IMR-90 (cell line): ENCODE data around the gene LRIG1. TPM values are rescaled to one million over a fixed set of nuclear protein-coding genes. Genes with fewer than 3 reads are reported as not detected.
A peak's percentile ranks its signal among the peaks of the same experiment; 100 is the strongest.

ENCODE experiments used
- ATAC-seq: fragments of 200-7000 bp; cut with Tn5 transposase; 2 replicates; pipeline ENCODE4 v1.9.1; 2020; ENCODE audit warnings: low read depth, mild to moderate bottlenecking, moderate library complexity
- BruUV-seq: library from RNA; stranded (reverse); fragments of 400-500 nt; replicated peaks from 2 replicates; lab custom pipeline; 2021; lab: Mats Ljungman, UMichigan
- CTCF ChIA-PET: fragments of 300-600 bp; formaldehyde crosslinking; extraction: SDS; loops from one replicate; lab custom pipeline; 2021; ENCODE audit warnings: antibody characterized with exemption; lab: Yijun Ruan, JAX
- POLR2A ChIA-PET: fragments of 300-600 bp; sonication (Branson Sonifier 250); formaldehyde crosslinking; loops from one replicate; lab custom pipeline; 2022; ENCODE audit warnings: antibody characterized with exemption; ENCODE audit not compliant: unreplicated experiment; lab: Charles Lee
- DNase-seq: peaks from one replicate; pipeline ENCODE4 v3.0.0; 2013
- H2AFZ ChIP-seq: replicated peaks from 2 replicates; pipeline ENCODE3; 2013; ENCODE audit warnings: low read length, mild to moderate bottlenecking; ENCODE audit not compliant: poor library complexity
- H2AK5ac ChIP-seq: 2 replicates; pipeline ENCODE4 v1.6.1; 2013; ENCODE audit warnings: low read depth, low read length, inconsistent platforms
- H2AK9ac ChIP-seq: replicated peaks from 2 replicates; pipeline ENCODE3; 2013; ENCODE audit warnings: mild to moderate bottlenecking, low read depth, low read length, moderate library complexity; ENCODE audit not compliant: poor library complexity
- H2BK120ac ChIP-seq: 2 replicates; pipeline ENCODE4 v1.6.1; 2013; ENCODE audit warnings: low read depth, low read length, inconsistent platforms
- H2BK15ac ChIP-seq: 3 replicates; pipeline ENCODE4 v1.6.1; 2013; ENCODE audit warnings: low read depth, low read length, inconsistent platforms
- H2BK20ac ChIP-seq: 2 replicates; pipeline ENCODE4 v1.6.1; 2013; ENCODE audit warnings: low read depth, mild to moderate bottlenecking, inconsistent platforms, low read length, moderate library complexity
- H2BK5ac ChIP-seq: 2 replicates; pipeline ENCODE4 v1.6.1; 2013; ENCODE audit warnings: mild to moderate bottlenecking, low read depth, low read length, inconsistent platforms; ENCODE audit not compliant: poor library complexity, severe bottlenecking
- H3K14ac ChIP-seq: replicated peaks from 2 replicates; pipeline ENCODE4 v1.6.1; 2013; ENCODE audit warnings: low read depth, low read length, inconsistent platforms
- H3K18ac ChIP-seq: 2 replicates; pipeline ENCODE4 v1.6.1; 2013; ENCODE audit warnings: low read depth, low read length, control low read depth
- H3K23ac ChIP-seq: 2 replicates; pipeline ENCODE4 v1.6.1; 2013; ENCODE audit warnings: low read depth, low read length, inconsistent platforms
- H3K27ac ChIP-seq: 2 replicates; pipeline ENCODE4 v1.5.1; 2013; ENCODE audit warnings: mild to moderate bottlenecking, control low read depth, low read length; ENCODE audit not compliant: insufficient read depth
- H3K27me3 ChIP-seq: 2 replicates; pipeline ENCODE4 v1.6.1; 2013; ENCODE audit warnings: low read length; ENCODE audit not compliant: control insufficient read depth, insufficient read depth
- H3K36me3 ChIP-seq: 2 replicates; pipeline ENCODE4 v1.6.1; 2013; ENCODE audit warnings: low read length, mixed read lengths; ENCODE audit not compliant: control insufficient read depth, insufficient read depth
- H3K4ac ChIP-seq: 2 replicates; pipeline ENCODE4 v1.6.1; 2013; ENCODE audit warnings: low read depth, low read length, inconsistent platforms
- H3K4me1 ChIP-seq: 2 replicates; pipeline ENCODE4 v1.6.1; 2013; ENCODE audit warnings: low read length, mixed read lengths; ENCODE audit not compliant: control insufficient read depth, insufficient read depth
- H3K4me2 ChIP-seq: 2 replicates; pipeline ENCODE4 v1.6.1; 2013; ENCODE audit warnings: low read depth, mild to moderate bottlenecking, control low read depth, low read length, moderate library complexity
- H3K4me3 ChIP-seq: 2 replicates; pipeline ENCODE4 v1.5.1; 2013; ENCODE audit warnings: low read depth, mild to moderate bottlenecking, control low read depth, low read length, moderate library complexity; ENCODE audit not compliant: insufficient read depth
- H3K56ac ChIP-seq: 2 replicates; pipeline ENCODE4 v1.6.1; 2013; ENCODE audit warnings: low read length, inconsistent platforms; ENCODE audit not compliant: insufficient read depth; ENCODE audit errors: extremely low read depth
- H3K79me1 ChIP-seq, 2 experiments: 2 replicates each; pipeline ENCODE4 v1.6.1; 2013; ENCODE audit warnings: low read length in 2 of 2, inconsistent platforms in 1 of 2, low read depth in 1 of 2
- H3K9ac ChIP-seq: 2 replicates; pipeline ENCODE4 v1.6.1; 2013; ENCODE audit warnings: low read depth, low read length, control low read depth
- H3K9me1 ChIP-seq: 2 replicates; pipeline ENCODE4 v1.6.1; 2013; ENCODE audit warnings: low read length, inconsistent platforms; ENCODE audit not compliant: insufficient read depth
- H3K9me3 ChIP-seq: 2 replicates; pipeline ENCODE4 v1.6.1; 2013; ENCODE audit warnings: low read length; ENCODE audit not compliant: control insufficient read depth, insufficient read depth
- H4K20me1 ChIP-seq: 2 replicates; pipeline ENCODE4 v1.6.1; 2013; ENCODE audit warnings: low read length, inconsistent platforms; ENCODE audit not compliant: insufficient read depth
- H4K5ac ChIP-seq: 2 replicates; pipeline ENCODE4 v1.6.1; 2013; ENCODE audit warnings: mild to moderate bottlenecking, low read depth, low read length, control low read depth
- H4K8ac ChIP-seq, 2 experiments: 2 replicates each; pipeline ENCODE4 v1.6.1; 2013; ENCODE audit warnings: low read depth in 2 of 2, low read length in 2 of 2, control low read depth in 1 of 2, inconsistent platforms in 1 of 2
- H4K91ac ChIP-seq: 2 replicates; pipeline ENCODE4 v1.6.1; 2013; ENCODE audit warnings: low read depth, low read length, inconsistent platforms; ENCODE audit not compliant: insufficient read depth
- RCOR1 ChIP-seq: IDR thresholded peaks from 2 replicates; pipeline ENCODE4 v1.6.1; 2012; ENCODE audit warnings: mild to moderate bottlenecking, low read length, improper control_type of control experiment; ENCODE audit not compliant: insufficient replicate concordance
- WGBS, 2 experiments: methylation state at CpG; one replicate each; pipeline versions ENCODE4 v1.1.5 to v1.1.7; 2013; ENCODE audit warnings: missing lambda C conversion rate in 2 of 2; ENCODE audit not compliant: insufficient read length in 1 of 2; ENCODE audit errors: extremely low coverage in 2 of 2; 5-methylcytosine and 5-hydroxymethylcytosine counted together
- dilution Hi-C: fragments of 300-500 bp; cut with HindIII; formaldehyde crosslinking; loops from one replicate; pipeline ENCODE4 v1.14.3; 2018; ENCODE audit warnings: low sequenced_read_pairs; ENCODE audit not compliant: unreplicated experiment
- in situ Hi-C: fragments of 300-500 bp; cut with MboI; formaldehyde crosslinking; loops from 3 replicates; pipeline ENCODE4 v1.14.3; 2019; ENCODE audit warnings: low sequenced_read_pairs, inconsistent platforms, mixed read lengths
- intact Hi-C: fragments of 100-400 bp; cut with micrococcal nuclease; formaldehyde crosslinking; loops from 2 replicates; pipeline ENCODE4 v1.10.0; 2022
- polyA plus RNA-seq, 3 experiments: library from polyadenylated mRNA; depleted of rRNA; stranded (reverse); fragments of >200 nt; gene quantifications; 2 replicates each; pipeline ENCODE4 v1.2.3, GENCODE V29; 2012; ENCODE audit warnings: low replicate concordance in 1 of 3
- total RNA-seq: library from RNA; depleted of rRNA; stranded (reverse); fragments of >200 nt; gene quantifications from 2 replicates; pipeline ENCODE4 v1.2.3, GENCODE V29; 2012

Gene LRIG1
- total and polyA plus RNA-seq, 2 of the 4 experiments (the other 2 are of a cell fraction): 62.8 to 87.8 TPM

GRCh38 chr3:66404903-66405700 is 95.7 kb downstream of the LRIG1 start:
- intact Hi-C loops: loop anchor here (10.0 kb wide), 1 partner anchor 330 kb away; no protein-coding TSS in a partner anchor
- H3K27ac ChIP-seq: no peak overlapping the region

More at GRCh38 chr3:66404903-66405700, 95.7 kb downstream of the LRIG1 start:
- ChIA-PET POLR2A (no interaction called here), CTCF (interaction anchor here (1.8 kb wide), 1 partner anchor 417 kb away, joined by 4 read pairs; no protein-coding TSS in a partner anchor)
- no peak overlapping the region for H3K4me2 ChIP-seq
- no peaks in the 10 kb centered on the region for H3K9me3 ChIP-seq
- no peak overlapping the region for H2AFZ ChIP-seq
- no peak overlapping the region for H2BK5ac ChIP-seq
- dilution Hi-C loops: no loop called here
- H3K23ac ChIP-seq: no peak overlapping the region
- H3K56ac ChIP-seq: no peak overlapping the region
- H3K27me3 ChIP-seq: no peaks in the 10 kb centered on the region
- peak overlapping the region; percentile 31; the same call in 1 of the 2 replicates for H3K4ac ChIP-seq
- DNase-seq (no peak), ATAC-seq (no peak)
- H2AK9ac ChIP-seq: peak overlapping the region; percentile 11
- no peak overlapping the region for H4K5ac ChIP-seq
- peak overlapping the region; percentile 22 for H2AK5ac ChIP-seq
- no peak overlapping the region for H3K14ac ChIP-seq
- peak overlapping the region; percentile 18; the same call in 1 of the 2 replicates for H2BK20ac ChIP-seq
- H3K36me3 ChIP-seq: peaks cover 60% of the 10 kb centered on the region
- H3K4me1 ChIP-seq: peaks cover 22% of the 10 kb centered on the region
- TF ChIP-seq RCOR1: no peak
- no peak overlapping the region for H3K18ac ChIP-seq
- no peak overlapping the region for H4K8ac ChIP-seq
- H3K9me1 ChIP-seq: peaks cover 10% of the 10 kb centered on the region; the same call in 1 of the 2 replicates
- no TSS peak for BruUV-seq
- peak overlapping the region; percentile 2; the same call in 1 of the 2 replicates for H4K91ac ChIP-seq
- H2BK15ac ChIP-seq: no peak overlapping the region
- in situ Hi-C loops: loop anchor here (5.0 to 10.0 kb wide), 2 partner anchors 130 to 412 kb away; no protein-coding TSS in a partner anchor
- peaks cover 6 to 40% of the 10 kb centered on the region in 2 experiments; a peak in 3 of 4 replicates for H3K79me1 ChIP-seq
- no peak overlapping the region for H3K4me3 ChIP-seq
- no peaks in the 10 kb centered on the region; the same call in 1 of the 2 replicates for H4K20me1 ChIP-seq
- H3K9ac ChIP-seq: no peak overlapping the region
- H2BK120ac ChIP-seq: peak overlapping the region; percentile 1; the same call in 1 of the 2 replicates
- WGBS, 2 experiments: 98% methylated on average over 19 of the region's 32 CpGs; no CpG with 5 or more reads in 1 of the 2 experiments
